A549 (cell line): ENCODE results near the gene PMVK. TPM values are rescaled to one million over a fixed set of nuclear protein-coding genes. Genes with fewer than 3 reads are reported as not detected.

Experiments used
- BCL3 ChIP-seq: fragments of >200 bp; sonication (Bioruptor Twin); formaldehyde crosslinking; IDR thresholded peaks from 3 replicates; pipeline ENCODE4 v1.6.1; 2016
- BHLHE40 ChIP-seq: IDR thresholded peaks from 2 replicates; pipeline ENCODE4 v1.6.1; 2012; ENCODE audit warnings: low read depth, low read length, inconsistent platforms
- CBX8 ChIP-seq: fragments of 200-600 bp; sonication (generic); IDR thresholded peaks from 2 replicates; pipeline ENCODE4 v1.6.1; 2016
- CHD2 ChIP-seq: fragments of 150-350 bp; IDR thresholded peaks from 2 replicates; pipeline ENCODE4 v1.6.1; 2014; ENCODE audit warnings: low read length; ENCODE audit not compliant: partially characterized antibody
- EHMT2 ChIP-seq: fragments of 200-600 bp; sonication (generic); IDR thresholded peaks from 2 replicates; pipeline ENCODE4 v1.6.1; 2016; ENCODE audit warnings: antibody characterized with exemption, low read depth, mild to moderate bottlenecking, moderate library complexity
- ESRRA ChIP-seq: fragments of 150-350 bp; IDR thresholded peaks from 2 replicates; pipeline ENCODE4 v1.6.1; 2014; ENCODE audit warnings: mild to moderate bottlenecking, low read length, borderline replicate concordance
- FOSL2 ChIP-seq, 2 experiments: fragments of 450-650 bp in 1 of 2; fragments of >200 bp in 1 of 2; sonication (Bioruptor Twin) in 1 of 2; formaldehyde crosslinking; IDR thresholded peaks; 2 replicates each; pipeline versions ENCODE4 v1.5.0 to v1.6.1; 2016 to 2020; ENCODE audit warnings: mild to moderate bottlenecking in 1 of 2, moderate library complexity in 1 of 2
- FOXS1 ChIP-seq: fragments of 250-450 bp; sonication (Bioruptor Pico); IDR thresholded peaks from 2 replicates; pipeline ENCODE4 v1.5.0; 2020; ENCODE audit warnings: mild to moderate bottlenecking, moderate library complexity
- GATA3 ChIP-seq: IDR thresholded peaks from 2 replicates; pipeline ENCODE4 v1.6.1; 2012; ENCODE audit warnings: borderline replicate concordance
- HES2 ChIP-seq: fragments of >200 bp; sonication (Bioruptor Twin); formaldehyde crosslinking; IDR thresholded peaks from 2 replicates; pipeline ENCODE4 v1.6.1; 2016
- HOXB5 ChIP-seq: fragments of 250-450 bp; sonication (Bioruptor Pico); IDR thresholded peaks from 2 replicates; pipeline ENCODE4 v1.5.0; 2020; ENCODE audit warnings: mild to moderate bottlenecking, moderate library complexity
- JUN ChIP-seq, 2 experiments: fragments of >200 bp; sonication (Bioruptor Twin); formaldehyde crosslinking; IDR thresholded peaks; 2 replicates in 1 of 2; 3 replicates in 1 of 2; pipeline ENCODE4 v1.6.1; 2016 to 2017
- JUNB ChIP-seq: fragments of >200 bp; sonication (Bioruptor Twin); formaldehyde crosslinking; IDR thresholded peaks from 2 replicates; pipeline ENCODE4 v1.6.1; 2016
- KDM1A ChIP-seq: fragments of 200-600 bp; sonication (generic); IDR thresholded peaks from 2 replicates; pipeline ENCODE4 v1.6.1; 2016; ENCODE audit warnings: low read depth, mild to moderate bottlenecking
- MAZ ChIP-seq: fragments of 150-350 bp; IDR thresholded peaks from 2 replicates; pipeline ENCODE4 v1.6.1; 2014; ENCODE audit warnings: antibody characterized with exemption, low read depth, low read length, borderline replicate concordance
- MYC ChIP-seq: IDR thresholded peaks from 2 replicates; pipeline ENCODE4 v1.6.1; 2012; ENCODE audit warnings: mild to moderate bottlenecking, inconsistent platforms, low read length, improper control_type of control experiment, borderline replicate concordance
- NPAS2 ChIP-seq: fragments of 250-450 bp; sonication (Bioruptor Pico); IDR thresholded peaks from 2 replicates; pipeline ENCODE4 v1.8.0; 2022; ENCODE audit warnings: mild to moderate bottlenecking, moderate library complexity, borderline replicate concordance
- NR3C1 ChIP-seq: fragments of >200 bp; sonication (Bioruptor Twin); formaldehyde crosslinking; IDR thresholded peaks from 3 replicates; pipeline ENCODE4 v1.6.1; 2017
- PHF8 ChIP-seq: fragments of 200-600 bp; sonication (generic); IDR thresholded peaks from 2 replicates; pipeline ENCODE4 v1.6.1; 2016; ENCODE audit warnings: low read depth, mild to moderate bottlenecking, antibody characterized with exemption, moderate library complexity, borderline replicate concordance
- POLR2A ChIP-seq: IDR thresholded peaks from 2 replicates; pipeline ENCODE4 v1.6.1; 2012; ENCODE audit warnings: mild to moderate bottlenecking, low read length
- RAD21 ChIP-seq, 2 experiments: fragments of >200 bp in 1 of 2; sonication (Bioruptor Twin) in 1 of 2; formaldehyde crosslinking in 1 of 2; IDR thresholded peaks in 1 of 2; conservative IDR thresholded peaks in 1 of 2; 2 replicates in 1 of 2; 3 replicates in 1 of 2; pipeline ENCODE4 v1.6.1; 2012 to 2018; ENCODE audit warnings: inconsistent platforms in 1 of 2
- RARB ChIP-seq: fragments of 250-450 bp; sonication (Bioruptor Pico); IDR thresholded peaks from 2 replicates; pipeline ENCODE4 v1.8.0; 2021; ENCODE audit warnings: mild to moderate bottlenecking, moderate library complexity
- RFX5 ChIP-seq: fragments of 450-650 bp; IDR thresholded peaks from 2 replicates; pipeline ENCODE4 v1.7.1; 2014; ENCODE audit warnings: antibody characterized with exemption, mild to moderate bottlenecking, moderate library complexity
- SREBF2 ChIP-seq: fragments of 450-650 bp; IDR thresholded peaks from 2 replicates; pipeline ENCODE4 v1.6.1; 2014; ENCODE audit warnings: mild to moderate bottlenecking, moderate library complexity
- TFCP2L1 ChIP-seq: fragments of 250-450 bp; sonication (Bioruptor Pico); IDR thresholded peaks from 2 replicates; pipeline ENCODE4 v1.5.0; 2021; ENCODE audit warnings: mild to moderate bottlenecking
- TP53 ChIP-seq: fragments of 250-450 bp; sonication (Bioruptor Pico); IDR thresholded peaks from 2 replicates; pipeline ENCODE4 v1.5.0; 2021; ENCODE audit warnings: mild to moderate bottlenecking, moderate library complexity
- ZC3H11A ChIP-seq: fragments of 450-650 bp; IDR thresholded peaks from 2 replicates; pipeline ENCODE4 v1.6.1; 2014; ENCODE audit warnings: antibody characterized with exemption, mild to moderate bottlenecking
- ZNF302 ChIP-seq: fragments of 250-450 bp; sonication (Bioruptor Pico); IDR thresholded peaks from 2 replicates; pipeline ENCODE4 v1.9.0; 2021; ENCODE audit warnings: inconsistent platforms, mild to moderate bottlenecking, moderate library complexity
- polyA plus RNA-seq, 4 experiments: library from polyadenylated mRNA; depleted of rRNA in 3 of 4; stranded (reverse); fragments of >200 nt; fragmentation: RNase III in 1 of 4; extraction: RNeasy Plus Mini Kit Qiagen cat#74134 plus additional on column Dnase treatment in 1 of 4; gene quantifications; 2 replicates in 3 of 4; 3 replicates in 1 of 4; pipeline ENCODE4 v1.2.3, GENCODE V29; 2011 to 2017
- TF ChIP-seq, protein P1 (sequence below): fragments of 250-450 bp; sonication (Bioruptor Pico); IDR thresholded peaks from 2 replicates; pipeline ENCODE4 v1.5.0; 2021; ENCODE audit warnings: mild to moderate bottlenecking, moderate library complexity, borderline replicate concordance
- TF ChIP-seq, protein P2 (sequence below): fragments of 150-350 bp; IDR thresholded peaks from 2 replicates; pipeline ENCODE4 v1.6.1; 2014; ENCODE audit warnings: low read depth, mild to moderate bottlenecking, low read length

Gene PMVK
- polyA plus RNA-seq, 2 of the 4 experiments (the other 2 are of a cell fraction), result 35.7 to 52.0 TPM

GRCh38 chr1:154974102-154974807 is 37.7 kb upstream of the PMVK start, which contains the start of gene CKS1B (continued):
- TF ChIP-seq RARB (CRISPR knock-in tag) (no peak; the same call in 1 of the 2 replicates), SREBF2 (no peak), HES2 (no peak), TP53 (CRISPR knock-in tag) (no peak), TFCP2L1 (CRISPR knock-in tag) (peak; percentile 91), ESRRA (no peak), ZC3H11A (no peak), MAZ (no peak), BCL3 (0 out of 3 replicates have a peak, but pooled peaks have one; percentile 67), POLR2A (peak; percentile 24; the same call in 1 of the 2 replicates), JUN (IDR thresholded peaks at IDR 0.05) (peak in 1 of 2 experiments; percentile 47; a peak in 1 of 5 replicates), RFX5 (peak; percentile 72; the same call in 1 of the 2 replicates), NR3C1 (no peak), KDM1A (no peak), HOXB5 (CRISPR knock-in tag) (peak; percentile 71; the same call in 1 of the 2 replicates), CBX8 (no peak), BHLHE40 (no peak), PHF8 (no peak; the same call in 1 of the 2 replicates), MYC (no peak), GATA3 (no peak), FOXS1 (no peak), RAD21 (conservative IDR thresholded peaks at IDR 0.05 in 1 of 2, IDR thresholded peaks at IDR 0.05 in 1 of 2) (no peak), ZNF302 (CRISPR knock-in tag) (no peak), JUNB (0 out of 2 replicates have a peak, but pooled peaks have one; percentile 11), NPAS2 (CRISPR knock-in tag) (no peak), CHD2 (peak; percentile 28), FOSL2 (IDR thresholded peaks at IDR 0.05) (peak; percentile 54; the same call in 1 of the 2 replicates), FOSL2 (CRISPR knock-in tag; IDR thresholded peaks at IDR 0.05) (peak; percentile 91), EHMT2 (no peak)
- TF ChIP-seq, protein P1, sequence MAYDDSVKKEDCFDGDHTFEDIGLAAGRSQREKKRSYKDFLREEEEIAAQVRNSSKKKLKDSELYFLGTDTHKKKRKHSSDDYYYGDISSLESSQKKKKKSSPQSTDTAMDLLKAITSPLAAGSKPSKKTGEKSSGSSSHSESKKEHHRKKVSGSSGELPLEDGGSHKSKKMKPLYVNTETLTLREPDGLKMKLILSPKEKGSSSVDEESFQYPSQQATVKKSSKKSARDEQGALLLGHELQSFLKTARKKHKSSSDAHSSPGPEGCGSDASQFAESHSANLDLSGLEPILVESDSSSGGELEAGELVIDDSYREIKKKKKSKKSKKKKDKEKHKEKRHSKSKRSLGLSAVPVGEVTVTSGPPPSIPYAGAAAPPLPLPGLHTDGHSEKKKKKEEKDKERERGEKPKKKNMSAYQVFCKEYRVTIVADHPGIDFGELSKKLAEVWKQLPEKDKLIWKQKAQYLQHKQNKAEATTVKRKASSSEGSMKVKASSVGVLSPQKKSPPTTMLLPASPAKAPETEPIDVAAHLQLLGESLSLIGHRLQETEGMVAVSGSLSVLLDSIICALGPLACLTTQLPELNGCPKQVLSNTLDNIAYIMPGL, result peak; percentile 20; the same call in 1 of the 2 replicates
- TF ChIP-seq, protein P2, sequence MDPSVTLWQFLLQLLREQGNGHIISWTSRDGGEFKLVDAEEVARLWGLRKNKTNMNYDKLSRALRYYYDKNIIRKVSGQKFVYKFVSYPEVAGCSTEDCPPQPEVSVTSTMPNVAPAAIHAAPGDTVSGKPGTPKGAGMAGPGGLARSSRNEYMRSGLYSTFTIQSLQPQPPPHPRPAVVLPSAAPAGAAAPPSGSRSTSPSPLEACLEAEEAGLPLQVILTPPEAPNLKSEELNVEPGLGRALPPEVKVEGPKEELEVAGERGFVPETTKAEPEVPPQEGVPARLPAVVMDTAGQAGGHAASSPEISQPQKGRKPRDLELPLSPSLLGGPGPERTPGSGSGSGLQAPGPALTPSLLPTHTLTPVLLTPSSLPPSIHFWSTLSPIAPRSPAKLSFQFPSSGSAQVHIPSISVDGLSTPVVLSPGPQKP, result no peak
